GM18499 (cell line): ENCODE measurements around the gene DEFB112.

Experiments
- ATAC-seq: cut with Tn5 transposase; IDR thresholded peaks from one replicate; pipeline ENCODE4 v1.9.1; 2021; ENCODE audit warnings: moderate number of reproducible peaks; ENCODE audit not compliant: insufficient read depth, unreplicated experiment

DEFB112 gene, protein sequence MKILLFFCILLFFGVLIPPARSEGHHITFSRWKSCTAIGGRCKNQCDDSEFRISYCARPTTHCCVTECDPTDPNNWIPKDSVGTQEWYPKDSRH

DNA sequence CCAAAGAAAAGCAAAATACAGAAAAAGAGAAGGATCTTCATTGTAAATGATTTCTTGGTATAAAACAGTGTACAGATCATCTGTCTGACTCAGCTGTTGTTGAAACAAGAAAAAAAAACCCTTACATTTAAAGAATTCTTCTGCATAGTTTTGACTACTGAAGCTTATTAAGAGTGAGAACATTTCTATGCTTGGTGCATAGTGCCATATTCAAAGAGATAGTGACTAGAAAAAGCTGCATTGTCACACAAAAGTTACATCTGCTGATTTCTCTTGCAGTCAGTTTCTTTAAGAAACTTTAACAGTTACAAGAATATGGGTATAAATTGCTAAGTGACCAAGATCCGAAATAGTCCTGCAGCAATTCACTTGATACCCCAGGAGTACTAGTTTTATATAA lies at the start of gene DEFB112:
Gene DEFB112, minus strand, starts transcription at position 101 of the 400 bp plus-strand sequence. Its CDS starts 60 bp downstream, at position 41.
- ATAC-seq, result no peak

DNA sequence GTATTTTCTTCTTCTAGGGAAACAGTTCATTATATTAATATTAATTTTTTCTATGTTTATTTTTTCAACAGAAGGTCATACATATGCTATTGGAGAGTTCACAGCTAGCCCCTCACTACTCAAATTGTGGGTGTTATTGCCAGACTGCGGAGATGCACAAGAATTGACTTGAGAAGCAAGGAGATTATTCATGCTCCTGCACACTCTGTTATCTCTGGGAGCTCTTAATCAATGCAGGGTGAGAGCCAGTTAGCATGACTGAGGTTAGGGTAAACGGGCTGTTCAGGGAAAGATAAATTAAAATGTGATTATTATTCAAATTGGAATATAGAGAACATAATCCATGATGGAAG lies 48.9 kb upstream of the DEFB112 start:
- ATAC-seq, result no peak

DNA sequence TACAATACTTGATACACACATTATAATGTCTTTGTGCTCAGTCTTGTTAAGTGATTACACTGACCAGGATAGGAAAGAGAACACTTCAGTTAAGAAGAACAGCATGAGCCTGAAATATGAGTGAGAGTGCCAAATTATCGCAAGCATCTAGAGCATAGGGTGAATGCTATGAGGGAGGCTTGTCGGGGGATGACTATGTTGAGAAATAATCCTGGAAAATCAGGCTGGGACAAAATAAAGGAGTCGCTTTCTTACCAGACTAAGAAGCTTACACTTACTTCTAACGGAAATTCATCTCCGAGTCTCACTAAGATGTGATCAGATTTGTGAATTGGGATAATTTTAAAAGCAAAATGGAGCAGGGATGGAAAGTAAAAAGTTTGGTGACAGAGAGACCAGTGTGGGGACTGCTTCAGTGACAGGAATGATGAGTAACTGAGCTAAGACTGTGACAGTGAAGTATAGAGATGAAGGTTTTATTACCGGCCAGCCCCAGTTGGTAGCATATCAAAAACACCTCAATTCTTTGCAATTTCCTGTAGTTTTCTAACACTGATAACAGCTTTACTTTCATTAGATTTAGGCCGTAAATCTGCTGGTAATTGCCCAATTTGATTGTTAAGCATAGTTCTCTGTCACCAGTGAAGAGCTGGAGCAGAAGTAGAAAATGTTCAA lies 48.4 kb upstream of the DEFB112 start:
- ATAC-seq, result no peak

DNA sequence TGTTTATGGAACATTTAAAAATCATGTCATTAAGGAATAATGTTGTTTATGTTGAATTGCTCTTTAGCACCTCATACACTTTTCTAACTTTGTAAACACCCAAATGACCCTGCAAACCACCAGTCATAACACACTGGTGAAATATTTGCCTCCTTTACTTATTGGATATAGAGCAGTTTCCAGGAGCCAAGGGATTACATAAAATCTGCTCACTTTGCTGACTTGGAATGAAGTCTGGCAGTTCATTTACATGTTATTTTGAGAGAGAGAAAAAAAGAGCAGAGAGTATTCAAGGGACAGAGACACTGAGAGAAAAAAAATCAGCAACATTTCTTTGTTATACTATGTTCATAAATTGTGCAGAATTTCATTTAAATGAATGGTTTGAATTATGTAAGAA lies 46.6 kb upstream of the DEFB112 start:
- ATAC-seq, result no peak

DNA sequence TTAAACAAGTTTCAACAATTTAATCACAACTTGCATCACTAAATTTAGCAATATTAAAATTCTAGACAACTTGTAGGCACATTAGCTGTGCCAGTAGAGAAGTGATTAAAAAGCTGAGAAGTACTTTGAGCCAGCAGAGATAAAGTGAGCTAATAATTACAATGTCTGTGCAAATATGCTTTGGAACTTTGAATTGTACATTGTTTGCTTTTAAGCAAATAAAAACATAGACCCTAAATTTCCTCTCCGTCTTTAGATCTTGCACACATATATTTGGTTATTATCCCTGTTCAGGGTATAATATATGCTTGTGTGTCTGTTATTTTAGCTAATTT lies 44.2 kb upstream of the DEFB112 start:
- ATAC-seq, result no peak

DNA sequence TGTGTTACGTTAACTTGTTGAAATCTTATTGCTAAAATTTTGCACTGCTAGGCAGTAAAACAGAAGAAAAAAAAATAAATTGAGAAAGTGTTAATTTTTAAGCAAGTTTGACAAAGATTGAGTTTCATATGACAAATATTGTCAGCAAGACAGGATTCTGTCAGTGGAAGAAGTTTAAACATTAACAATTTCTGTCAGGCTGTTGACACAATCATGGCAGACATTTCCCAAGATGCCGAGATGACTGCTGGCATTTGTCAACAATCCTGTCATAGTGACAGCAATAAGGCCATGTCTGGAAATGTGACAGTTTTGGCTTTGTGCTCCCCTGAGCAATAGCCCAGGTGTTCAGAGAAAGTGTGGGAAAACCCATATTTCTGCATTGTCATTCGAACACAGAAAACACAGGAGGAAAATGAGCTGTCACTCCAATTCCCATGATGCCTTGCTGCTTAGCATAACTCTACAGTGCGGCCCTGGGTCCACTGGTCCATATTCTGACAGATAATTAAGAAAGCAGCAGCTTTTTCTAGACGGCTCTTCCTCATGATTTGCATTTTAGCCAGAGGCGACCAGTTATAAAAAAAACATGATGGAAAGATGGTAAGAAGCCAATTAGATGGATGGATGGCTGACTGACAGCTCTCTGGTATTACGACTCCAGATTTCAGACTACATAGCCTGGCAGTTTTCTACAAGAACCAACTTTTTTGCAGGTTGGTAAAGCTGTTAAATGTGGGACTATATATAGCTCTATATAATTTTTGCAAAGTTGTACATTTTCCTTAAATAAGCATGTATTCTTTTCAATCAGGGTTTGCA lies 43.6 kb upstream of the DEFB112 start:
- ATAC-seq, result no peak

DNA sequence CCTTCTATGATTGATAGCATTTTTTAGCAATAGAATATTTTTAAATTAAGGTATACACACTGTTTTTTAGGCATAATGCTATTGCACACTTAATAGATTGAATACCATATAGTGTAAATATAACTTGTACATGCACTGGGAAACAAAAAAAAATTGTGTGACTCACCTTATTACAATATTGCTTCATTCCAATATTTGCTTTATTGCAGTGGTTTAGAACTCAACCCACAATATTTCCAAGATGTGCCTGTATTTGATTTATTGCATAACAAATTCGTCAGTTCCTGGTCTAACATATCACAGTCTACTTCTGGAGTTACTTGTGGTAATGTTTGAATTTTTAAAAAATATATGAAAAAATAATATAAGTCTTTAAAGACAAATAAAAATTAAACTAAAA lies 41.9 kb upstream of the DEFB112 start:
- ATAC-seq, result no peak

DNA sequence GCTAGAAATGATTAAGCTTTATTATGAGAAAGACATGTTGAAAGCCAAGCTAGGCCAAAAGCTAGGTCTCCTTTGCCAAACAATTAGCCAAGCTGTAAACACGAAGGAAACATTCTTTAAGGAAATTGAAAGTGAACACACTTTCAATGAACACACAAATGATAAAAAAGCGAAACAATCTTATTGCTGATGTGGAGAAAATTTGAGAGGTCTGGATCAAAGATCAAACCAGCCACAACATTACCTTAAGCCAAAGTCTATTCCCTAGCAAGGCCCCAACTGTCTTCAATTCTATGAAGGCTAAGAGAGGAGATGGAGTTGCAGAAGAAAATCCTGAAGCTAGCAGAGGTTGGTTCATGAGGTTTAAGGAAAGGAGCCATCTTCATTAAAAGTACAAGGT lies 40.2 kb upstream of the DEFB112 start:
- ATAC-seq, result no peak

DNA sequence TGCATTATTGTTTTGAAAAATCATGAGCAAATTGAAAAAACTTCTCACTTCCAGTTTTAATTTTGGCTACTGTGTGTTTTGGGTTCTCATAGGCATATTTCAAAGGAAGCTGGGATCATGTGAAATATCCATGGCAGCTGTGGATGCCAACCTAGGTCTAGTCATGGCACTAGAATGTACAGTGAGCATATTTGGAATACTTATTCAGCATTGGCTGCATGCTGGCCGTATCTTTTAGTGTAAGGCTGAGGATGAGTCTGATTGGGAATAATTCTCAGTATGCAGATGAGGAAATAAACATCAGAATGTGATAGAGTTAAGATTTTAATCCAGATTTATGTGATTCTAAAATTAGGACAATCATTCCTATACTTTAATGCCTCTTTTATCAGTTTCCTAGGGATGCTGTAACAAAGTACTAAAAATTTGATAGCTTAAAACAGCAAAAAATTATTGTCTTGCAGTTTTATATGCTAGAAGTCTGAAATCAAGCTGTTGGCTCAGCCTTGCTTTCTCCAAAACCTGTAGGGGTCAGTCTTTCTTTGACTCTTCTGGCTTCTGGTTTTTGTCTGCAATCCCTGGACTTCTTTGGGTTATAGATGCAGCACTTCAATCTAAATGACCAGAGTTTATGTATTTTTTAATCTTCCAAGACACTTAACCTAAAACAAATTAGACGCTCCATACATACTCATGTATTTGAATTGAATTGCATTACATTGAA lies 37.7 kb upstream of the DEFB112 start:
- no peak for ATAC-seq

DNA sequence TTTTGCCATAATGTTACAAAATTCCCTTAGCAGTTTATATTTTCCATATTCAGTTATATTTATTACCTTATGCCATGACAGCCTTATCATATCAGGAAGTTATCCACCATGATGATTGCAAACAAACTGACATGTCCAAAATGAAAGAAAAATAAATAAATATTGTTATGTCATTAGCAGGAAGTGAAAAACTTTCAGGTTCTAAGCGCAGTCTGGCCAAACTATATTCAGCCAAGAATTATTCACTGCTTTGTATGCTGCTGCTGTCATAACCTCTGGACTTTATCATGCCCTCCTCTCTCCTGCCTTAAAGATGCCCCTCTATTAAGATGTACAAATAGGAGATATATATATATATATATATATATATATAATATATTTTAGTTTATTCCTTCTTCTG lies 27.7 kb upstream of the DEFB112 start:
- no peak for ATAC-seq

DNA sequence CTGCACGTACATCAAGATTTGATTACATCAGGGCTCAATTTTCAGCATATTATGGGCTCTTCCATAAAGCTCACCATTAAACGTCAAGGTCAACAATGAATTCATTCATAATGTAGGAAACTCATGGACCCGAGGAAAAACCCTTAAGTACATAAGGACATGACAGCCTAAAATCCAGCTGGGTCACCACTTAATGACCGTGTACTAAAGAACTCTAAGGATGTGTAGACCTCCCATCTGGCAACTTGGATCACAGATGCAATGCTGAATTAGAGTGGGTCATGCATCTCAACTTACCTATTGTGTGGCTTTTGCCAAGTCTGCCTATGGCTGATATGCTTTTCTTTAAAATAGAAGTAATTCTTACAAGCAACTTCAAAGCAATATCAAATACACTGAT lies 26.7 kb upstream of the DEFB112 start:
- ATAC-seq, result no peak

DNA sequence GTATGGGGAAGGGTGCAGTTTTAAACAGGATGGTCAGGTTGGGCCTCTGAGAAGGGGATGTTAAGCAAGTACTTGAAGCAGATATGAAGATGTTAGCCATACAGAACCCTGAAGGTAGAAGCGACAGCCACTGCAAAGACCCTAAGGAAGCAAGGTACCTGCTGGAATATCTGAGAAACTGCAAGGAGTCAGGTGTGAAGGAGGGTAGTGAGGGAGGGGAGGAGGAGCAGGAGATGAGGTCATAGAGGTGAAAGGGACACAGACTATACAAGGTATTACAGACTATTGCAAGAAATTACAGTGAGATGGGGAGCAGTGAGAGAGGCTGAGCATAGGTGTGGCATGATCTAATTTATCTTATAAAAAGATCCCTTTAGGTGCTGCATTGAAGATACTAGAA lies 22.2 kb upstream of the DEFB112 start:
- ATAC-seq, result no peak

DNA sequence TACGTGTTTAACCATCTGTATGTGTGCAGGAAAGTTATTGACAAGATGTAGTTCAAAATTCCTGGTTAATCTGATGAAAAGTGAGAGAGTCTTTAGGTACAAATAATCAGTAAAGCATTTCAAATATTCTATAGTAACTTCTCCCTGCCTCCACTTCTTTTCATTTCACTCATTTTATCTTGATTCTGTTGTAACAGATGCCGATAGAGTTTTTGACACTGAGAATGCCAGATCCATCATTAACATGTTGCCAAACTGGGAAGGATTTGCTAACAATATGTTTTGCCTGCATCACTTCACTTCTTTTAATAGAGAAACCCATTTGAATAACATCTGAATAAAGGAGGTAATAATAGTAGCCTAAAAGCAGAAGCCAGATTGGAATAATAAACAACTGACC lies 20.4 kb upstream of the DEFB112 start:
- no peak for ATAC-seq

DNA sequence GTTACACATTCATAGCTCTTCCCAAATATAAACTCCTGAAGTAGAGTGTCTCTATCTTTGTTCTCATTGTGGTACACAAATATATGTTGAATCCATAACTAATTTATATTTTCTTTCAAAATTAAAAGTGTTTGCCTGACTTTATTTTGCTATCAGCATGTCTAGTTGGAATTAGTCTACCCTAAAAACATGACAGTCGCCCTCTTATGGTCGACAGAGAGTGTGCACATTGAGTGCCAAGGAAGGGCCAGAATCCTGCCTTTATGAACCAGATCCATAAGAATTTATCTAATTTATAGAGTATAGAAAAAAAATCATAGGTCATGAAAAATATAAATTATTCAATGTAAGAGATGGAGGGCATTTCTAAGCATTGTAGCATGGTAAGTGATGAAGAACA lies 12.3 kb upstream of the DEFB112 start:
- ATAC-seq, result no peak

DNA sequence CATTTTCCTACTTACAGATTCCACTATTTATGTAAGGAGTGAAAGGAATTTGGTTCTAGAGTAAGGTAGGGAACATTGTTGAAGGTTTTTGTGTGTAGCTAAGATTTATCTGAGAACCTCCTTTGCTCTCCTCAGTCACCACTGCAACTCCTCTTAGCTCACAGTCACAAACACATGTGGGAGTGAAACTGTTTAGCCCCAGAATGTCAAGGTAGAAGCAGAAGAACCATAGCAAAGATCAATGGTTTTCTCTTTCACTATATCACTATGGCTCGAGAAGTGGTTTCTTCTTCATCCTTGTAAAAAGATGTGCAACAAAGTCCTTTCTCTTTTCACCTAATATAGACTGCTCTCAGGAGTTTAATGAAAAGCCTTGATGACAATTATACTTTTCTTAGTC lies 6.5 kb upstream of the DEFB112 start:
- ATAC-seq, result no peak

DNA sequence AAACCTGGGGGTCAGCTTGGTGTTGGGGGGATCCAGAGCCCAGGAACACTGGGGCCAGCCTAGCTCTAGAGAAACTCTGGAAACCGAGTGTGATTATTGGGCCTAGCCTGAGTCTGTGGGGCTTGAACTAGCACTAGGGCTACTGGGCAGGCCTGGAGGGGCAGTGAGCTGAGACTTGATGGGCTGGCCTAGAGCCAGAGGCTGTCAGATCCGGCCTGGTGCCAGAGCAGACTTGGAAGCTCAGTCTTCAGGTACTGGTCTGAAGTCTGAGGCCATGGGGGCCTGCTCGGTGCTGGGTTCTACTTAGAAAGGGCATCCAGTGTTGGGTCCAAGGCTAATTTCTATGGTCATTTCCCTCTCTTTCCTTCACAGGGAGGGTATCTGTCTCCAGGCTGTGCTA lies 2.7 kb downstream of the DEFB112 start:
- no peak for ATAC-seq

DNA sequence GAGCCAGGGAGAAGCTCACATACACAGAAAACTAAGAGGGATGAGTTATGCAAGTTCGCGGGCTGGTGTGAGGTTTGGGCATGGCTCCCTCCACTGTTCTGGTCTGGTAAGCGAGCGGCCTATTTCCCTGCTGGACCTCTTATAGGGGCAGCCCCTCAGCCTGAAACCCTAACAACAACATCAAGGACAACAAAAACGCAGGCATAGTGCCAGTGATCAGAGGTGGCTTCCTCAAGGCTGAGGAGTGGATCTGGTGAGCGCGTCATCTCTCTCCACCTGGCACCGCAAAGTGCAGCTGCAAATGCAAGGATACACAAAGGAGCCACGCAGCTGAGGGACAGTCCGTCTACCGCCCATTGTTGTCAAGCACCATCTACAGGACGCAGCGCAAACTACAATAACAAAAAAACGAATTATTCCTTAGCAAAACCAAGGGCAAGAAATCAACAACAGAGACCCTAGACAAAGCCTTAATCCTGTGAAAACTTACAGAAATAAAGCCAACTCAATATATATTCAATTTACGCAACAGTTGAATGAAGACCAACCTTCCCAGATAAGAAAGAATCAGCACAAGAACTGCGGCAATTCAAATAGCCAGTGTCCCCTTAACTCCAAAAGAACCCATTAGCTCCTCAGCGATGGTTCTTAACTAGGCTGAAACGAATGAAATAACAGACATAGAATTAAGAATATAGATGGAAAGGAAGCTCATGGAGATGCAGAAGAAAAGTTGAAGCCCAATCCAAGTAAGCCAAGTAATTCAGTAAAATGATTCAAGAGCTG lies 18.8 kb downstream of the DEFB112 start:
- ATAC-seq, result no peak

DNA sequence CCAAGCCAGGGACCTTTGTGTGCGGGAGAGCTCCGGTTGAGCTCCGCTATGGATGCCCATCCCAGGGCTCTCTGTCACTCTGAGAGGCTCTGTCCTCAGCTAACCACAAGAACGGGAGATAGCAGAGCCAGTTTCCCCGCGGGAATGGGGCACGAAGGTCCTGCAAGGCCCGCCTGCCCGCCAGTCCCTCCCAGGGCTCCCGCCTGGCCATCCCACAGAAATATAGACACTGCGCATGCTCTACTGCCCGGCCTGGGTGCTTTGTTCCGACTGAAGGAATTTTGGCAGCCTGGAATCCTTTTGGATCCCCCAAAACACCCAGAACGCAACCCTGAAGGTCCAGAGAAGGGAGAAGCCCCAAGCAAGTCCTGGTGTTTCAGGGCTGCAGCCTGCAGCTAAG lies 19.4 kb downstream of the DEFB112 start:
- no peak for ATAC-seq

DNA sequence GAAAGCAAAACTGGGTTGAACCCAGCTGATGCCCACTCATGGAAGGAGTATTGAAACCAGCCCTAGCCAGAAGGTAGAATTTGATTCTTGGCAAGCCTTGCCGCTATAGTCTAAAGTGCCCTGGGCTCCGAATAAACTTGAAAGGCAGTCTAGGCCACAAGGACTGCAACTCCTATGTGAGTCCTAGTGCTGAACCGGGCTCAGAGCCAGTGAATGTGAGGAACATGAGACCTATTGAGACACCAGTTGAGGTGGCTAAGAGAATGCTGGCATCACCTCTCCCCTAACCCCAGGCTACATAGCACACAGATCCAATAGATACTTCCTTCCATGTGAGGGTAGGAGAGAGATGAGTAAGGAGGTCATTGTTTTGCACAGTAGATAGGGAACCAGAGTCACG lies 24.5 kb downstream of the DEFB112 start:
- ATAC-seq, result no peak

DNA sequence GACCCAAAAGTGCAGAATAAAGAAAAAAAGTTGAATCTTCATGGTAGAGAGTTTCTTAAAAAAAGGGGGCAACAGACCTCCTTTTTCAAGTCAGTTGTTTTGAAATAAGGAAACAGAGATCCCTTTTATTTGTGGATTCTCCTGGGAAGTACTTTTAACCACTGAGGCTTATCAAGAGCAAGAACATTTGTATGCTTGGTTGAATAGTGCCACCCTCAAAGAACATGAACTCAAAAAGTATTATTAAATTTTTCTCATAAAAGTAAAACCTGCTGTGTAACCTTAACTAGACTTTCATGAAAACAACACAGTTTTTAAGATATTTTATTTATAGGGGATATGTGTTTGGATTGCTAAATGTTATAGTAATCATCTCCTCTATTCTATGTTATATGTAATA lies 27.8 kb downstream of the DEFB112 start, which contains the start of gene DEFB110:
Gene DEFB110, minus strand, starts transcription at position 101 of the 400 bp plus-strand sequence. Its CDS starts 59 bp downstream, at position 42.
- ATAC-seq, result no peak
